PC-3 (cell line): ENCODE data around the gene LNPEP.

ENCODE experiments used
- CTCF ChIP-seq: fragments of 300-600 bp; sonication (generic); conservative IDR thresholded peaks from 2 replicates; pipeline ENCODE4 v1.5.1; 2017; ENCODE audit warnings: antibody characterized with exemption, low read depth, mild to moderate bottlenecking, low read length
- EZH2 ChIP-seq: fragments of 300-600 bp; sonication (generic); IDR thresholded peaks from one replicate; pipeline ENCODE4 v1.6.1; 2017; ENCODE audit warnings: antibody characterized with exemption, mild to moderate bottlenecking, low read length; ENCODE audit not compliant: unreplicated experiment

GRCh38 chr5:96962540-96962991 is 26.7 kb downstream of the LNPEP start:
- no peak for TF ChIP-seq CTCF
- no peak for TF ChIP-seq EZH2
